HG02938 (cell line): ENCODE data around the gene FALEC.
"Not testable (repeated sequence)": the region's sequence is repeated elsewhere in the genome, so short reads cannot be mapped to it uniquely, and the experiment has no call there.

Experiments
- ATAC-seq: cut with Tn5 transposase; IDR thresholded peaks from one replicate; pipeline ENCODE4 v1.9.1; 2021; ENCODE audit warnings: mild to moderate bottlenecking, moderate library complexity; ENCODE audit not compliant: unreplicated experiment

The FALEC gene

DNA sequence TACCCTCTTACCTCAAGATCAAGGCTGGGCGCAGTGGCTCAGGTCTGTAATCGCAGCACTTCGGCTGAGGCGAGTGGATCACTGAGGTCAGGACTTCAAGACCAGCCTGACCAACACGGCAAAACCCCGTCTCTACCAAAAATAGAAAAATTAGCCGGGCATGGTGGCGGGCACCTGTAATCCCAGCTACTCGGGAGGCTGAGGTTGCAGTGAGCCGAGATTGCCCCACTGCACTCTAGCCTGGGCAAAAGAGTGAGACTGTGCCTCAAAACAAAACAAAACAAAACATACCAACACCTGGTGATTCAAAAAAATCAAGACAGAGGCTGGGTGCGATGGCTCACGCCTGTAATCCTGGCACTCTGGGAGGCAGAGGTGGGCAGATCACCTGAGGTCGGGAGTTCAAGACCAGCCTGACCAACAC, 58.1 kb downstream of the FALEC start:
- not testable (repeated sequence) for ATAC-seq

DNA sequence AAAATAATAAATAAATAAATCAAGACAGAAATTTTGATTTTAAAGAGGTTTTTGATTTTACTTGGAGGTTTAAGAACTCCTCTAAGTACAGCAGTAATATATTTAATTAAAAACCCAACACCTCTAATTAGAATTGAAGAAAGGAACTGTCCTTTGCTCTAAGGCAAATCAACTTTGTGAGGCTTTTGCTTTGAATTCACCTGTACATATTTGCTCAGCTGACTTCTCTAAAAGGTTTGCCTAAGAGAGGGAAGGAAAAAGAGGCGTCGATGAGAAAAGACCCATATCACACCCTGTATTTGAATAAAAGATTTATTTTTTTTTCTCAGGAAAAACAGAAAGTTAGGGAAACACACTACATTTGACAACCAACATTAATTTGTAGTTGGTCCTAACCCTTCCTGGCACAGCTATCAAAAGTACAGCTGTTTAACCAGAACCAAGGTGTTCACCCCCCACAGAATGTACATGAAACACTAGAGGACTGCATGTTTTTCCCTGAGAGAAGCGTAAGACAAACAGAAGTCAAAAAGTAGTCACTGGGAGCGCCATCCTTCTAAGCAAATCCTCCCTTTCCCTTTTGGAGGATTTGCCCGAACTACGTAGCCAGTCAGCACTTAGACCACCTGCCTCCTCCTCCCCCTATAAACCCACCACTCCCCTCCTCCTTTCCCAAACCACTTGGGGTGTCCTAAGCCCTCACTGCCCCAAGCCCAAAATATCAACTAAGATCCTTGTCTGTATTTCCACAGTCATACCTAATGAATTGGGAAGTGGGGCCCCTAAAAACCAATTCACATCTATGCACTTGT, 58.9 kb downstream of the FALEC start:
- ATAC-seq = no peak

DNA sequence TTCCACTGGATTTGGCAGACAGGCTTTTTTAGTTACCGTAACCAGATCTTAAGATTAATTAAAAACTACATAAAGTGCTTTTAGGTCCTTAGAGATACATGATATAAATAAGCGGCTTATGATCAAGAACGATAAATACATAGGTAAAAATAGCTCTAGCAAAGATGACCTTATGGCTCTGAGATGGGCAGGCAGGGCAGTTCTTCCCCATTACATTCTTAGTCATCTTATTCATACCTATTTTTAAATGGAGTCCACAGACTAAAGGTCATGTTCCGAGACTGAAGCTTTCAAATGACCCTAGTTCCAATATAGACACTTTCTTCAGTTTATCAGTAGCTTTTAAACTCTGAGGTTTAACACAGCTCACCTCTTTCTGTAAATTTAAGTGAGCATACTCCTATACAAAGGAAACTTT, 59.5 kb downstream of the FALEC start:
- no peak for ATAC-seq

- ATAC-seq = no peak
These were observed 60.2 kb downstream of the FALEC start for GRCh38 chr1:150575518-150576366.

- ATAC-seq = no peak
These were observed 60.8 kb downstream of the FALEC start for GRCh38 chr1:150576367-150576711.

GRCh38 chr1:150576794-150577556, 61.4 kb downstream of the FALEC start:
- no peak for ATAC-seq

GRCh38 chr1:150577557-150578271, 62.2 kb downstream of the FALEC start:
- ATAC-seq = no peak

DNA sequence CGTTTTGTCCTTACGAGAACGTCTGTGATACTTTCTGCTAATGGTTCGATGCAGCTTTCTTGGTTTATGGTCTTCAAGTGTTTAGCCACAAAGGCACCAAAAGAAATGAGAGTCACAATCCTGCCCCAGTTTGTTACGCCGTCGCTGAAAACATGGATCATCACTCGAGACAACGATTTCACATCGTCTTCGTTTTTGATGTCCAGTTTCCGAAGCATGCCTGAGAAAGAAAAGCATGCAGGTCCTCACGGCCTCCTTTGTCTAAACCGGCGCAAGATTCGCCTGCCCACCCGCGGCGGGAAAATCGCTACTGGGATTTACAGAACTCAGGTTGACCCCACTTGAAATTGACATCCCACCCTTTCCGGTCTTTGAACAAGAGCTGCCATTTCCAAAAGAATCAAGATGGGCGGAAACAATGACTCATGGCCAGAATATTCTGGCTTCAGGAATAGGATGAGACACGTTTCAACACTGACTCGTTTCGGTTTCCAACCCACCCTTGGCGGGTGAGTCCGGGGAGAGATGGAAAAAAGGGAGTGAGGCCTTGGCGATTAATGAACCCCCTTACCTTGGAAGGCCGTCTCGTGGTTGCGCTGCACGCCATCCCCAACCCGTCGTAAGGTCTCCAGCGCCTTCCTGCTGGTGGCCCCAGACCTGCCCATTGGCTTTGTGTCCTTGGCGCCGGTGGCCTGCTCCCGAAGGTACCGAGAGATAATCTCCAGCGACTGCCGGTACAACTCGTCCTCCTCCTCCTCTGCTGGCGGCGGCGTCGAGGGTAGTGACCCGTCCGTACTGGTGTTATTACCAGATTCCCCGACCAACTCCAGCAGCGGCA, 62.9 kb downstream of the FALEC start:
- ATAC-seq = peak; percentile 4

GRCh38 chr1:150579110-150579944, 63.8 kb downstream of the FALEC start, which contains the start of gene MCL1:
TSS of gene MCL1 (minus strand) at chr1:150579610. CDS start at chr1:150579530, 80 bp downstream.
- peak; percentile 74 for ATAC-seq

GRCh38 chr1:150579945-150580642, 64.5 kb downstream of the FALEC start:
- no peak for ATAC-seq

DNA sequence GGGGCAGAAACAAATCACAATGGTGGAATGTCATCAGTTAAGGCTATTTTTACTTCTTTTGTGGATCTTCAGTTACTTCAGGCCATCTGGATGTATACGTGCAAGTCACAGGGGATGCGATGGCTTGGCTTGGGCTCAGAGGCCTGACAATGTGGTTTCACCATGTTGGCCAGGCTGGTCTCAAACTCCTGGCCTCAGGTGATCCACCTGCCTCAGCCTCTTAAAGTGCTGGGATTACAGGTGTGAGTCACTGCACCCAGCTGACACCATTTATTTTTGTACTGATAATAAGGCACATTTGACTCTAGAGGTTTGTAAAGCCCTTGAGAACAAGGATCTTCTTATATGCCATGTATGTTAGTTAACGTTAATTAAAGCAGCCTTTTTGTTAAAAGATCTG, 65.4 kb downstream of the FALEC start:
- ATAC-seq = not testable (repeated sequence)

GRCh38 chr1:150581437-150581836, 65.9 kb downstream of the FALEC start:
- ATAC-seq = not testable (repeated sequence)

GRCh38 chr1:150581962-150582361, 66.4 kb downstream of the FALEC start:
- not testable (repeated sequence) for ATAC-seq

DNA sequence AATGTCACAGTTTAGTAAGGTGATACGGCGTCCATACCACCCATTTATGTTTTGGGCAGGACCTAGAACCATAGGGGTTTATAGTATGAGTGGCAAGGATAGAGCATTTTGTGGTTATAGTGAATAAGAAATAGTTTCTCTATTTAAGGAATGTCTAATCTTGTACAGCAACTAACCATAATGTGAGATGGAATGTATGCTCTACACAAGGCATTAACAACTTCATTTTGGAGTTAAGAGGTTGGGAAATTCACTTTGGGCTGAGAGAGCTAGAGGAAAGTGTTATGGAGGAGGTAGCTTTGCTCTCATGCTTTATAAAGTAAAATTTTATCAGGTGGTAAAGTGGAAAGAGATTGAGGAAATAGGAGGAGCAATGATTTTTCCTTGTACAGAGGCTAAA, 66.8 kb downstream of the FALEC start:
- no peak for ATAC-seq
